Measurements from ENCODE around the gene PCF11.

PCF11 gene

GRCh38 chr11:83223457-83223856, 66.5 kb downstream of the PCF11 start:
- no peak overlapping the region for H3K9ac ChIP-seq (ENCODE audit: low read depth, low read length)
- H3K4me1 ChIP-seq (ENCODE audit: insufficient read depth, low read length): no peaks in the 10 kb centered on the region
- H3K9me3 ChIP-seq (ENCODE audit: control insufficient read depth, insufficient read depth, low read length): no peaks in the 10 kb centered on the region
- no peaks in the 10 kb centered on the region for H3K36me3 ChIP-seq (ENCODE audit: insufficient read depth, low read length)

GRCh38 chr11:83235825-83236224, 78.9 kb downstream of the PCF11 start:
- no peak overlapping the region for H3K9ac ChIP-seq (ENCODE audit: low read depth, low read length)
- no peaks in the 10 kb centered on the region for H3K4me1 ChIP-seq (ENCODE audit: insufficient read depth, low read length)
- no peaks in the 10 kb centered on the region for H3K36me3 ChIP-seq (ENCODE audit: insufficient read depth, low read length)
- H3K9me3 ChIP-seq (ENCODE audit: control insufficient read depth, insufficient read depth, low read length): no peaks in the 10 kb centered on the region
